HG03378 (cell line): ENCODE data around the gene ORMDL3.
"Not testable (repeated sequence)": the region's sequence is repeated elsewhere in the genome, so short reads cannot be mapped to it uniquely, and the experiment has no call there.

ENCODE experiments used
- ATAC-seq: cut with Tn5 transposase; IDR thresholded peaks from one replicate; pipeline ENCODE4 v1.9.1; 2021; ENCODE audit warnings: mild to moderate bottlenecking, moderate library complexity; ENCODE audit not compliant: unreplicated experiment

ORMDL3 gene

GRCh38 chr17:39950871-39951348, 23.5 kb upstream of the ORMDL3 start:
- no peak for ATAC-seq

- ATAC-seq: no peak
Measured at GRCh38 chr17:39949028-39949427, 21.6 kb upstream of the ORMDL3 start.

- not testable (repeated sequence) for ATAC-seq
Measured at GRCh38 chr17:39948489-39948828, 21.1 kb upstream of the ORMDL3 start.

- ATAC-seq: no peak
Measured at GRCh38 chr17:39946551-39947330, 19.3 kb upstream of the ORMDL3 start.

- ATAC-seq: no peak
Measured at GRCh38 chr17:39944393-39944711, 17.0 kb upstream of the ORMDL3 start.

GRCh38 chr17:39943702-39944392, 16.4 kb upstream of the ORMDL3 start:
- no peak for ATAC-seq

GRCh38 chr17:39939588-39940419, 12.4 kb upstream of the ORMDL3 start:
- ATAC-seq: no peak

GRCh38 chr17:39939106-39939505, 11.7 kb upstream of the ORMDL3 start:
- no peak for ATAC-seq

- no peak for ATAC-seq
Measured at GRCh38 chr17:39938140-39938869, 10.9 kb upstream of the ORMDL3 start.

- ATAC-seq: no peak
Measured at GRCh38 chr17:39937447-39937846, 10.0 kb upstream of the ORMDL3 start.

- ATAC-seq: no peak
Measured at GRCh38 chr17:39935909-39936308, 8.5 kb upstream of the ORMDL3 start.

- no peak for ATAC-seq
Measured at GRCh38 chr17:39934324-39934723, 6.9 kb upstream of the ORMDL3 start.

GRCh38 chr17:39933912-39934311, 6.5 kb upstream of the ORMDL3 start:
- no peak for ATAC-seq

- no peak for ATAC-seq
Measured at GRCh38 chr17:39929646-39930407, 2.4 kb upstream of the ORMDL3 start.

- peak; percentile 49 for ATAC-seq
Measured at GRCh38 chr17:39928858-39929645, 1.7 kb upstream of the ORMDL3 start.

GRCh38 chr17:39927929-39928857, 792 bp upstream of the ORMDL3 start:
- ATAC-seq: peak; percentile 9

GRCh38 chr17:39926588-39927100, 757 bp downstream of the ORMDL3 start:
- no peak for ATAC-seq

- no peak for ATAC-seq
Measured at GRCh38 chr17:39926135-39926587, 1.2 kb downstream of the ORMDL3 start.
